ENCODE results near the gene ZNF341. TPM values are rescaled to one million over a fixed set of nuclear protein-coding genes. Genes with fewer than 3 reads are reported as not detected.

The ZNF341 gene
- total and polyA plus RNA-seq, 8 donors, result 3.4 to 5.2 (median 4.2) TPM

- H3K27me3 ChIP-seq, result no peaks in the 10 kb centered on the region
- no peaks in the 10 kb centered on the region for H3K9me3 ChIP-seq
- H3K27ac ChIP-seq, result no peak overlapping the region
- TF ChIP-seq, protein P1, sequence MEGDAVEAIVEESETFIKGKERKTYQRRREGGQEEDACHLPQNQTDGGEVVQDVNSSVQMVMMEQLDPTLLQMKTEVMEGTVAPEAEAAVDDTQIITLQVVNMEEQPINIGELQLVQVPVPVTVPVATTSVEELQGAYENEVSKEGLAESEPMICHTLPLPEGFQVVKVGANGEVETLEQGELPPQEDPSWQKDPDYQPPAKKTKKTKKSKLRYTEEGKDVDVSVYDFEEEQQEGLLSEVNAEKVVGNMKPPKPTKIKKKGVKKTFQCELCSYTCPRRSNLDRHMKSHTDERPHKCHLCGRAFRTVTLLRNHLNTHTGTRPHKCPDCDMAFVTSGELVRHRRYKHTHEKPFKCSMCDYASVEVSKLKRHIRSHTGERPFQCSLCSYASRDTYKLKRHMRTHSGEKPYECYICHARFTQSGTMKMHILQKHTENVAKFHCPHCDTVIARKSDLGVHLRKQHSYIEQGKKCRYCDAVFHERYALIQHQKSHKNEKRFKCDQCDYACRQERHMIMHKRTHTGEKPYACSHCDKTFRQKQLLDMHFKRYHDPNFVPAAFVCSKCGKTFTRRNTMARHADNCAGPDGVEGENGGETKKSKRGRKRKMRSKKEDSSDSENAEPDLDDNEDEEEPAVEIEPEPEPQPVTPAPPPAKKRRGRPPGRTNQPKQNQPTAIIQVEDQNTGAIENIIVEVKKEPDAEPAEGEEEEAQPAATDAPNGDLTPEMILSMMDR (IDR thresholded peaks at IDR 0.05), result no peak
- H3K36me3 ChIP-seq, result no peaks in the 10 kb centered on the region
- DNase-seq (no peak), ATAC-seq (no peak)
- H3K4me3 ChIP-seq, result no peak overlapping the region
- intact Hi-C loops (cut with DNase I), result no loop called here
- H3K4me1 ChIP-seq, result peaks cover 5 to 25% of the 10 kb centered on the region in 2 donors
Observed at GRCh38 chr20:33727115-33727479, 4.7 kb upstream of the ZNF341 start.

DNA sequence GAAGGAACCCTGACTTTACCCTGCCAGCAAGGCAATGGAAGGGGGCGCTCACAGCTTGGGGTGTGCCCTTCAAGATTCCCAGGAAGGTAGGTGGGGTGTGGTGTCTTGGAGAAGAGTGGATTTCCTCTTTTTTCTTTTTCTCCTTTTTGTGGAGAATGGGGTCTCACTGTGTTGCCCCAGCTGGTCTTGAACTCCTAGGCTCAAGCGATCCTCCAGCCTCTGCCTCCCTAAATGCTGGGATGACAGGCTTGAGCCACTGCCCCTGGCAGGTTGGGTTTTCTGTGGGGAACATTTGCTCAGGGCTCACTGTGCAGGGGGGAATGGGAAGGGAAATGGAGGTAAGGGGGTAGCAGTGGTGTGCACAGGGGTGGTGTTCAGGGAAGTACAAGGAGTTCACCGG is 4.0 kb upstream of the ZNF341 start:
- H3K27ac ChIP-seq, result no peak overlapping the region
- no peaks in the 10 kb centered on the region for H3K36me3 ChIP-seq
- no peak for DNase-seq
- no peaks in the 10 kb centered on the region for H3K27me3 ChIP-seq
- H3K9me3 ChIP-seq, result no peaks in the 10 kb centered on the region
- ATAC-seq, result no peak
- H3K4me3 ChIP-seq, result no peak overlapping the region
- intact Hi-C loops (cut with DNase I), result no loop called here
- H3K4me1 ChIP-seq, result peaks cover 8 to 28% of the 10 kb centered on the region in 2 donors
- TF ChIP-seq, protein P1 (IDR thresholded peaks at IDR 0.05), result no peak

- H3K4me1 ChIP-seq, result peaks cover 13 to 33% of the 10 kb centered on the region in 2 donors
- TF ChIP-seq, protein P1 (IDR thresholded peaks at IDR 0.05), result no peak
- no peaks in the 10 kb centered on the region for H3K36me3 ChIP-seq
- H3K9me3 ChIP-seq, result no peaks in the 10 kb centered on the region
- no peaks in the 10 kb centered on the region for H3K27me3 ChIP-seq
- DNase-seq (no peak), ATAC-seq (no peak)
- no peak overlapping the region for H3K4me3 ChIP-seq
- no peak overlapping the region for H3K27ac ChIP-seq
- intact Hi-C loops (cut with DNase I), result no loop called here
Observed at GRCh38 chr20:33728463-33728862, 3.3 kb upstream of the ZNF341 start.

DNA sequence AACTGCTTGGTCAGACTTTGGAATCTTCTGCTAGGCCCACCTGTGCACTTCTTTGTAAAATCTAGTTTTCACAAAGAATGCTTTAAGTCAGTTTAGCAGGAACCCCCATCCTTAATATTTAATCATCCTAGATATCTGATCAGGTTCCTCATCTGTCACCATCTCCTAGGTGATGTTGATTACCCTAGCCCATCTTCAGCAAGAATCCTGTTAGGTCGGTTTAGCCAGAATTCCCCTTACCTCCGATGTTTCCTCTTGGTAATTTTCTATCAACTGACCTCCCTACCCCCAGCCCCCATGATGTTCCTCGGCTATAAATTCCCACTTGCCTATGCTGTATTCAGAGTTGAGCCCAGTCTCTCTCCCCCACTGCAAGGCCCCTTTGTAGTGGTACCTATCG is 2.7 kb upstream of the ZNF341 start:
- DNase-seq (no peak), ATAC-seq (no peak)
- Histone ChIP-seq H3K9me3 (no peaks in the 10 kb centered on the region), H3K27ac (no peak overlapping the region), H3K27me3 (no peaks in the 10 kb centered on the region), H3K4me3 (no peak overlapping the region), H3K36me3 (no peaks in the 10 kb centered on the region), H3K4me1 (peaks cover 20 to 33% of the 10 kb centered on the region in 2 donors)
- TF ChIP-seq, protein P1 (IDR thresholded peaks at IDR 0.05), result no peak
- intact Hi-C loops (cut with DNase I), result no loop called here

GRCh38 chr20:33730946-33731692 is 677 bp upstream of the ZNF341 start:
- intact Hi-C loops (cut with DNase I), result no loop called here
- H3K9me3 ChIP-seq, result peaks cover 0 to 3% of the 10 kb centered on the region in 2 donors
- H3K4me1 ChIP-seq, result peaks cover 22 to 28% of the 10 kb centered on the region in 2 donors
- H3K36me3 ChIP-seq, result no peaks in the 10 kb centered on the region
- TF ChIP-seq, protein P1 (IDR thresholded peaks at IDR 0.05), result no peak
- no peaks in the 10 kb centered on the region for H3K27me3 ChIP-seq
- ATAC-seq, result no peak
- H3K27ac ChIP-seq, result peak overlapping the region; percentile 93 to 94
- DNase-seq, result no peak
- H3K4me3 ChIP-seq, result peak overlapping the region; percentile 43 to 58

All from left lung (tissue), 10 donors.